HG03280 (cell line): ENCODE results near the gene CSF3.

Experiments
- ATAC-seq: cut with Tn5 transposase; IDR thresholded peaks from one replicate; pipeline ENCODE4 v1.9.1; 2021; ENCODE audit warnings: mild to moderate bottlenecking, moderate library complexity; ENCODE audit not compliant: unreplicated experiment

Gene CSF3

DNA sequence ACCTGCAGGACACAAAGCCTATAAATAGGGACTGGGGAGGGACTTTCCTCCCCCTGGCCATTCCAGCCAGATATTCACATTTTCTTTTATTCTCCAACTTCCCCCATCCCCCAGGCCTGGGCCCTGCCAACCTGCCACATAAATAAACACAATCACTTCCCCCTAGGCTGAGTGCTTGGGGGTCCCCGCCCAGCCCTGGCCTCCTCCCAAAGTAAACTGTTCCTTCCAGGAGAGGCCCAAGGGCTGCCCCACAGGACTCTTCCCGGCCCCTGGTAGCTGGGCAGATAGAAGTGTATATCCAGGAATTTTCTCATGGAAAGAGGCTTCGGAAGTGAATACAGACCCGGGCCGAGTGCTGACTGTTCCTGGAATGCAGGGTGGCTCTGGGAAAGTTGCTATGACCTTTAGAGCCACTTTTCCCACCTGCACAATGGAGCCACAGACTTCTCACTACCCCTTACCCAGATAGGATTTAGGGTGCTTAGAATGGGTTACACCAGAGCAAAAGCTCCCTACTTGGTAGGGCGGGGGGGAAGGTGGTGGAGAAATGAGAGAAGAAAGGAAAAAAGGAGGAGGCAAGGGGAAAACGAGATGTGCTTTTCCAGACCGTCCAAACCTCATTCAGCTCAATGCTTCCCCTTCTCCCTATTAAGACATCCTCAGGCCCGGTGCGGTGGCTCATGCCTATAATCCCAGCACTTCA lies 8.5 kb downstream of the CSF3 start:
- no peak for ATAC-seq

GRCh38 chr17:40024901-40025300 lies 9.7 kb downstream of the CSF3 start:
- ATAC-seq, result no peak

DNA sequence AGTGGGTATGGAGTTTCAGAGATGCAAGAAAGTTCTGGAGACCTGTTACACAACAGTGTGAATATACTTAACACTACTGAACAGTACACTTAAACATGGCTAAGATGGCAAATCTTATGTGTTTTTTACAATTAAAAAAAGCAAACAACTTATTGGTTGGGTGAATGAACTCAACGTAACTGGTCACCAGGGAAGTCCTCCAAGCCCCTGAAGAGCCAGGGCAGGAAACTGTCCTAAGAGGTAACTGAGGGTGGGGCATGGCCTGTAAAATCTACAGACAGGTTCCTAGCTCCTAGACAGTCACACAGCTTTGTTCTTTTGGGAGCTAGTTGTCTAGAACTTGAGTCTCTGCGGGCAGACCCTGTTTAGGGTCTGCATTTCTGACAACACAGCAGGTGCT lies 10.3 kb downstream of the CSF3 start:
- no peak for ATAC-seq

GRCh38 chr17:40025991-40026815 lies 11.0 kb downstream of the CSF3 start:
- ATAC-seq, result no peak

DNA sequence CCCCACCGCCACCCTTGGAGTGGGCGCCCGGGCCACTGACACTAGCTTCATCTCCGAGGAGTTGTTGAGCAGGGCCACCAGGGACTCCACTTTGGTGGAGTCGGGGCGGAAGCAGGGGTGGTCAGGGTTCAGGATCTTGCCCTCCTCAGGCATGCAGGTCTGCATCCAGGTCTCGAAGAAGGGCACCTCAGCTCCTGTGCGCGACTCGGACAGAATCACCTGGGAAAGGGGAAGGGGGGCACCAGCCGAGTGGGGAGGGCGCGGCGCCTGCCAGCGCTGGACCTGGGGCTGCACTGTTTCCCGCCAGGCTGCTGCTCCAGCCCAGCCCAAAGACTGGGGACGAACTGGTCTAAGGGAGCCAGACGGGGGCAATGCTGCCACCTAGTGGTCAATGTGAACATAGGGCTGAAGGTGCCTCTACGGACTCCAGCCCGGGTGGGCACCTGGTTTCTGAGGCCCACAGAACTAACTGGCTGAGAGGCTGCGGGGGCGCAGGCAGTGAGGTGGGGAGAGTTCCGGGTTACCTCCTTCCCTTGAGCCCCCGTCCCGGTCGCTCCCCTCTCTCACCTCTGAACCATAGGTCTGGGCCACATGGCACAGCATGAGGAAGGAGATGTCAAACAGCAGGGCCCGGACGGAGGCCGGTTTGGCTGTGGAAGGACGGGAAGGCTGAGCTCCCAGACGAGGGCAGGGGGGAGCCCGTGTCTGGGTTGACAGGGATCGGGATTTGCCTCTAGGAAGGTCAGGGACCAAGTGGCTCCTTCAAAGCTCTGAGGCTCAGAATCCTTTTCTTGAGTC lies 11.8 kb downstream of the CSF3 start:
- peak; percentile 59 for ATAC-seq

DNA sequence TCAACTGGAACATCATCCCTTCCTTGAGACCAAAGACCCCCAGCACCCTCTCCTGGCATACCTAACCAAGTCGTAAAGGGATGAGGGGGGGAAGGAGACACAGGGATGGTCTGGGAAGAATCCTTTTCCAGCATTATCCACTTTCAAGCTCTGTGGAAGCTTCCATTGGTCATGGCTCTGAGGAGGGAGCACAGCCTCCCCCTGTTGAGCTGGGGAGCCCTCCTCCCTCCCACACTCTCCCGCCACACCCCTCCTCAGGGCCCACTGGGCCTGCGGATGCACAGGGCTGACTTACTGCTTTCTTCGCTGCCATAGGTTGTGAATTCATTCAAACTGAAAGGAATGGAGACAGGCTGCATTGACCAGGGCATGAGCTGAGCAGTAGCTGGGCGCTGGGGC lies 12.4 kb downstream of the CSF3 start:
- ATAC-seq, result no peak

DNA sequence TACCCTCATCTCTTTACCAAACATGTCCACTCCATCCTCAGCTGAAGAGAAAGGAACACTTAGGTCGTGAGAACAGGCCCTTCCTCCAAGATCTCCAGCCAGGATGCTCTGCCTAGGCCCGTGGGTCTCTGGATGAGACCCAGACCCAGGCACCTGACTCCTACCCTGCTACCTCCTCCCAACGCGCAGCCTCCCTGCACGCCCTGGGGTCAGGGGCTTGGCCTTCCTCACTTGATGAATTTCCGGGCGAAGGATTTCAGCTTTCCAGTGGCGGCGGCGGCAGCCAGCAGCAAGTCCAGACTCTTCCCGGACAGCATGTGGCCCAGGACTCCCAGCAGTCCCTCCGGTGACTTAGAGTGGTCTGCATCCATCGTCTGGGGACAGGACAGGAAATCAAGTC lies 13.4 kb downstream of the CSF3 start:
- ATAC-seq, result no peak

GRCh38 chr17:40031706-40032105 lies 16.5 kb downstream of the CSF3 start:
- ATAC-seq, result no peak

GRCh38 chr17:40032322-40033320 lies 17.4 kb downstream of the CSF3 start:
- ATAC-seq, result no peak

GRCh38 chr17:40033339-40033738 lies 18.1 kb downstream of the CSF3 start:
- no peak for ATAC-seq

GRCh38 chr17:40034426-40035161 lies 19.4 kb downstream of the CSF3 start:
- no peak for ATAC-seq

DNA sequence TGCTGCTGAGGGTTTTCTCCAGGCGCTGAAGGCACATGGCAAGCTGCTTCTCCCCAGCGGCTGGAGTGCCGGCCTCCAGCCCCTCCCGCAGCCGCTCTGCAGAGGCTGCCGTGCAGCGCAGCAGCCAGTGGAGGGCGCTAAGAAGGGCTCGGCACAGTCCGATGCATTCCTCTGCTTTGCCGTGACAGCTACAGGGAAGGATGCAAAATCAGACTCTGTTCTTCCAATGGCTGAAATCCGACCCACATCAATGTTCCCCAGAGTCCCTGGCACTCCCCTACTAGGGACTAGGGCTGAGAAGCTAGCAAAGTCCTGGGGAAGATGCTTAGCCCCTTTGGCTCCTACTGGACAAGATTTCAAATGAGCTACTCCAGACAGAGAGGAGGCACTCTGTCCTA lies 19.9 kb downstream of the CSF3 start:
- no peak for ATAC-seq

DNA sequence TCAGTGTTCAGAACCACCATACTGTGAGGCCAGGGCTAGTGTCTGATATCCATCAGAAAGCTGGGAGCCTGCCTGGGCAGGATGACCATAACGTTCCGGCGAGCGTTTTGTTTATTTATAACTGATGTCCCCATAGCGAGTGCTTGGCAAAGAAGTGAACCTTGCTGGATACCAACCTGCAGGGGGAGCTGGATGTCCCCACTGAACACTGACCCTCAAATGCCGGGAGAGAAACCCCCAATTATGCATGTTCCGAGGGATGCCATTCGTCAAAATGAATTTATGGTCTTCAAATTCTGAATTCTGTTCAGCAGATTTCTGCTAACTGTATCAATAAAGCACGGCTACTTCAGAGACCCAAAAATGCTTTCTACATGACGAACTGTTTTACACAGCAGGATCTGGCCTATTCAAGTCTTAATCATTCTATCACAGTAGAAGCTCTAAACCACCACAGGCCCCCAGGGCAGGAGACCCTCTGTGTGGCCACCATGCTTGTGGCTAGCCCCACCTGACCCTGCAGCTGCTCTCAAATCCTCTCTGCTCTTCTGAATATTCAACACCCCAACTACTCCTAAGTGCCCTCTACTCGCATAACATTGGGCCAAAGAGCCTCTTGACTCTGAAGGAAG lies 23.8 kb downstream of the CSF3 start:
- no peak for ATAC-seq

- ATAC-seq, result no peak
Observed at GRCh38 chr17:40041196-40041595, 26.0 kb downstream of the CSF3 start.

DNA sequence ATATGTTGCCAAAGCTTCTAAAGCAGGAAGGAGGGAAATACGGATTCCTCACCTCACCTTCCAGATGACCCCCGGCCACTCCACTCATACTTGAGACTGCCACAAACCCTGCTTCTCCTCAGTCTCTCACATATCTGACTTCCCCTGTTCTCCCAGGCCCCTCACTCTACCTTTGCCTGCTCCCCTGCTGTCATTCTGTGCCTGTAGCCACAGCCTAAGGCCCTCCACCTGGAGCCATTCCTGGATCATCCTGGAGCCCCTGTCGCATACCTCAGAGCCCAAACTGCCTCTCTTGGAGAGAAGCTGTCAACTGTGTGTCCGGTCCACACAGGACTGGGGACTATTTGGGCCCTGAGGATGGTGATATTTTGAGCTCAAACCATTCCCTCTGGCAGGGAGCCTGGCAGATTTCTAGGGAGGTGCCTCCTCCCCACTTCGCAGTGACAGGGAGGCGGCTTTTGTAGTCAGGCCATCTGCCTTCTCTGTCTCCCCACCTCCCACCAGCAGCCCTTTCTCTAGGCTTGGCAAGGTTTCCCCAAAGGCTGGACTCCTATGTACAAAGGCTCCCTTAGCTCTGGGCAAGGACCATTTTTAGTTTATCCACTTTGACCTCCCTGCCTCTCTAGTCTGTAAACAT lies 41.3 kb downstream of the CSF3 start:
- no peak for ATAC-seq

DNA sequence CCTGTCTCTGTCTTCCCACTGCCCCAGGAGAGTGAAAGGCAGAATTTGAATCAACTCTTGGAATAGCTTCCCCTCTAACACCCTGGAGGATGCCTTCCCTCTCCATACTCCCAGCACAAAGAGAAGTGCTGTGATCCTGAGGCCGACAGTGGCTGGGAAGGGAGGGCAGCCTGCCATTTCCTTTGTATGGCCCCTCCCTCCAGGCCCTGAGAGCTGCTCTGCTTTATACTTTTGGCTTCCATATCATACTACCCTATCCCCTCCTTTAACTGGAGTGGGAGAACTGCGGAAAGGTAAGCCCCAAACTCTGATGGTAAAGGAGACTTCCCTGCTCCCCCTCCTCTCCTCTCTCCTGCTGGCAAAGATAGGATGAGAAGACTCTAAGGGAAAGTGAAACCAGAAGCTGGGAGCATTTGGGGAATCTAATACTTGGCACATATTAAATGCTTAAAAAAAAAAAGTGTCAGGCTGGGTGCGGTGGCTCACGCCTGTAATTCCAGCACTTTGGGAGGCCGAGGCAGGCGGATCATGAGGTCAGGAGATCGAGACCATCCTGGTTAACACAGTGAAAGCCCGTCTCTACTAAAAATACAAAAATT lies 43.0 kb downstream of the CSF3 start:
- no peak for ATAC-seq

DNA sequence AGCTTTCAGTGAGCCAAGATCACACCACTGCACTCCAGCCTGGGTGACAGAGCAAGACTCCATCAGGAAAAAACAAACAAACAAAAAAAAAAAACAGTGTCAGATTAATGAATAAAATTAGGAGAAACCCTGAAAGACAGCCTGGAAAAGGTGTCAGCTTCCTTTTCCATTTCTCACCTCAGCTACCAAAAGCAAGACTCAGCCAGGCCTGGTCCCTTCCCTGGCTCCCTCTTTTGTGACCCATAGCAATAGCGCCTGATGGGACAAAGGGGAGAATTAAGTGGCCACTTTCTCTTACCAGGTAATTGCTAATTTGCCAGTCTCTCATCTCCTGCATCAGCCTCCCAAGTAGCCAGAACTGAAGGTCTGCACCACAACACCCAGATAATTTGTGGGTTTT lies 43.6 kb downstream of the CSF3 start:
- ATAC-seq, result no peak

- ATAC-seq, result no peak
Observed at GRCh38 chr17:40059729-40060475, 44.7 kb downstream of the CSF3 start.
